ENCODE data around the gene RCC1. TPM values are rescaled to one million over a fixed set of nuclear protein-coding genes. Genes with fewer than 3 reads are reported as not detected.

Gene RCC1, protein sequence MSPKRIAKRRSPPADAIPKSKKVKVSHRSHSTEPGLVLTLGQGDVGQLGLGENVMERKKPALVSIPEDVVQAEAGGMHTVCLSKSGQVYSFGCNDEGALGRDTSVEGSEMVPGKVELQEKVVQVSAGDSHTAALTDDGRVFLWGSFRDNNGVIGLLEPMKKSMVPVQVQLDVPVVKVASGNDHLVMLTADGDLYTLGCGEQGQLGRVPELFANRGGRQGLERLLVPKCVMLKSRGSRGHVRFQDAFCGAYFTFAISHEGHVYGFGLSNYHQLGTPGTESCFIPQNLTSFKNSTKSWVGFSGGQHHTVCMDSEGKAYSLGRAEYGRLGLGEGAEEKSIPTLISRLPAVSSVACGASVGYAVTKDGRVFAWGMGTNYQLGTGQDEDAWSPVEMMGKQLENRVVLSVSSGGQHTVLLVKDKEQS
- 20.4 TPM for total RNA-seq

DNA sequence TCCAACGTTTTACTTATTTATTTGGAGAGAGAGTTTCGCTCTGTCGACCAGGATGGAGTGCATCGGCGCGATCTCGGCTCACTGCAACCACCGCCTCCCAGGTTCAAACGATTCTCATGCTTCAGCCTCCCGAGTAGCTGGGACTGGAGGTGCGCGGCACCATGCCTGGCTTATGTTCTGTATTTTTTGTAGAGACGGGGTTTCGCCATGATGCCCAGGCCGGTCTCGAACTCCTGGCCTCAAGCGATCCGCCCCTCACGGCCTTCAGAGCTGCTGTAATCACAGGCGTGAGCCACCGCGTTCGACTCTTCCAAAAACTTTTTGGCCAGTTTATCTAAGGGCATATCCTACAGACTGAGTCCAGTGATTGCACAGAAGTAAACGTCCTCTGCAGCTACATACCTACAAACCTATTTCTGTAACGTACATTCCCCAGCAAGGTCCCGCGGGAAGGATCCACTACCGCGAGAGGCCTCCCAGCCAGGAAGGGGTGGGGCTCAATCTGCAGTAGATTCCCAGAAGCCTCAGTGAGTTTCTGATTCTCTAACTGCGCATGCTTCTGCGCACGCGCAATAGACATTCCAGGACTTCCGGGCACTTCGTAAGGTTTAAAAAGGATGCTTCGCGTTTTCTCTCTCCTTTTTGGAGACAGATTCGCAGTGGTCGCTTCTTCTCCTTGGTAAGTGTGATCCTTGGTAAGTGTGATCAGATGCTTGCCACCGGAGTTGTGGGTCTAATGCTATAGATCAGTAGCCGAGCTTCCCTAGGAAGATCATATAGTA lies at the start of gene RCC1:
RCC1 (plus strand) TSS at position 638 of the 782 bp plus-strand sequence. CDS start 23,824 bp downstream, outside the sequence.

DNA sequence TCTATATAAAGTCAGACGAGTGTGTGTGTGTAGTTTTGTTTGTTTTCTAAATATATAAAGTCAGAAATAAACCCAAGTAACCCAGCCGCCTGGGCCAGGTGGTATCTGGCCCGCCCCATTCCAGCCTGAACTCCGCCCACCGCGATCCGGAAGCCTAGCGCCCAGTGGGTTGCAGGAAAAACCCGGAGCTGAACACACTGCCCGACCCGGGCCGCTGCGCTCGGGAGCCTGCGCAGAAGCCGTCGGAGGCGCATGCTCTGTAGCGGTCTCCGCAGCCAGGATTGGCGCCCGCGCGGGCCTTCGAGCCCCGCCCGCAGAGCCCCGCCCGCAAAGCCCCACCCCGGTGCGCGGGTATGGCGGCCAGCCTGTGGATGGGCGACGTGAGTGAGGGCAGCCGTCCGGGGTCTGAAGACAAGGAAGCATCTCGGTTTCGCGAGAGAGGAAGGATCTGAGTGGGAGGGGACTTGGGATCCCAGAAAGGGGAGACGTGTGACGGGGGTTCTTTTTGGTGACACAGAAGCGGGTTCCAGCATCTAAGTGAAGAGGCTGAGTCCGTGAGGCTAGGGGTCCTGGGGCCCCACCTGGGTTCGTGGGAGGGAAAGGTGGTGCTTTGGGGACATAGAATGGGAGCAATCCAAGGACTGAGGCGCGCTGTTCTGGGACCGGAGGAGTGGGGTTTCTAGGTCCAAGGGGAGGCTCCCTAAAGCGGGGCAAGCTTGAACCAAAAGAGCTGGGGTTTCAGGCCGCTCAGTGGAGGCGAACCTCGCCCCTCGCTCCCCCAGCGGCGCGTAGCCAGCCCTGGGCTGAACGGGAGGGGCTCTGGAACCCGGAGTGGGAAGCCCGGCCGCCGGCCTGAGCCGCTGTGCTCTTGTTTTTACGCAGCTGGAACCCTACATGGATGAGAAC lies 47.2 kb downstream of the RCC1 start, which contains the start of gene TRNAU1AP:
TRNAU1AP (plus strand) TSS at position 328 of the 906 bp plus-strand sequence; CDS start at position 354, 26 bp downstream.

Other genes starting within 250 kb of the RCC1 start
- gene SESN2, start 246.5 kb upstream of the RCC1 start, total RNA-seq, result 5.9 TPM
- 11.3 TPM for gene MED18, start 177.0 kb upstream of the RCC1 start, total RNA-seq
- gene PHACTR4, start 136.3 kb upstream of the RCC1 start, total RNA-seq, result 18.6 TPM
- gene TRNAU1AP, start 47.0 kb downstream of the RCC1 start, total RNA-seq, result 28.0 TPM
- 7.8 TPM for gene RAB42, start 86.2 kb downstream of the RCC1 start, total RNA-seq
- gene TAF12, start 137.0 kb downstream of the RCC1 start, total RNA-seq, result 20.7 TPM
- not detected for gene RNU11, start 142.6 kb downstream of the RCC1 start, total RNA-seq
- 15.6 TPM for gene GMEB1, start 162.7 kb downstream of the RCC1 start, total RNA-seq
- gene YTHDF2, start 230.9 kb downstream of the RCC1 start, total RNA-seq, result 79.8 TPM